ENCODE data around the gene DDIT4. TPM values are rescaled to one million over a fixed set of nuclear protein-coding genes. Genes with fewer than 3 reads are reported as not detected.

DDIT4 gene
- total and polyA plus RNA-seq, 9 of the 15 experiments (the other 6 are each of a cell fraction or from before 2014, with no cell fraction given) = 8.2 to 675 (median 159) TPM

GRCh38 chr10:72309290-72310240 lies 35.8 kb downstream of the DDIT4 start (continued):
- TF ChIP-seq, protein P1, sequence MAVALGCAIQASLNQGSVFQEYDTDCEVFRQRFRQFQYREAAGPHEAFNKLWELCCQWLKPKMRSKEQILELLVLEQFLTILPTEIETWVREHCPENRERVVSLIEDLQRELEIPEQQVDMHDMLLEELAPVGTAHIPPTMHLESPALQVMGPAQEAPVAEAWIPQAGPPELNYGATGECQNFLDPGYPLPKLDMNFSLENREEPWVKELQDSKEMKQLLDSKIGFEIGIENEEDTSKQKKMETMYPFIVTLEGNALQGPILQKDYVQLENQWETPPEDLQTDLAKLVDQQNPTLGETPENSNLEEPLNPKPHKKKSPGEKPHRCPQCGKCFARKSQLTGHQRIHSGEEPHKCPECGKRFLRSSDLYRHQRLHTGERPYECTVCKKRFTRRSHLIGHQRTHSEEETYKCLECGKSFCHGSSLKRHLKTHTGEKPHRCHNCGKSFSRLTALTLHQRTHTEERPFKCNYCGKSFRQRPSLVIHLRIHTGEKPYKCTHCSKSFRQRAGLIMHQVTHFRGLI (CRISPR knock-in tag; IDR thresholded peaks at IDR 0.05) = no peak
- TF ChIP-seq KLF10 (CRISPR knock-in tag; IDR thresholded peaks at IDR 0.05) = no peak
- TF ChIP-seq ZNF133 (CRISPR knock-in tag; IDR thresholded peaks at IDR 0.05) = no peak
- no peak for TF ChIP-seq PHTF2 (CRISPR knock-in tag; IDR thresholded peaks at IDR 0.05)
- no peak for TF ChIP-seq NR2C2 (CRISPR knock-in tag; IDR thresholded peaks at IDR 0.05)
- no peak for TF ChIP-seq NR2C2 (tag; IDR thresholded peaks at IDR 0.05)
- TF ChIP-seq ZSCAN32 (CRISPR knock-in tag; IDR thresholded peaks at IDR 0.05) = no peak
- no peak for TF ChIP-seq RAD21 (CRISPR knock-in tag; conservative IDR thresholded peaks at IDR 0.05 in 1 of 2, IDR thresholded peaks at IDR 0.05 in 1 of 2)
- 0 out of 2 replicates have a peak, but pooled peaks have one; percentile 59 for TF ChIP-seq ZC3H4 (CRISPR knock-in tag; IDR thresholded peaks at IDR 0.05; ENCODE audit: borderline replicate concordance)
- no peak for TF ChIP-seq SLC30A9 (CRISPR knock-in tag; IDR thresholded peaks at IDR 0.05)
- TF ChIP-seq, protein P2, sequence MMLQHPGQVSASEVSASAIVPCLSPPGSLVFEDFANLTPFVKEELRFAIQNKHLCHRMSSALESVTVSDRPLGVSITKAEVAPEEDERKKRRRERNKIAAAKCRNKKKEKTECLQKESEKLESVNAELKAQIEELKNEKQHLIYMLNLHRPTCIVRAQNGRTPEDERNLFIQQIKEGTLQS (IDR thresholded peaks at IDR 0.05) = no peak
- TF ChIP-seq, protein P2 (CRISPR knock-in tag; conservative IDR thresholded peaks at IDR 0.05) = no peak
- TF ChIP-seq ZBTB1 (CRISPR knock-in tag; IDR thresholded peaks at IDR 0.05; ENCODE audit: borderline replicate concordance, low read depth) = no peak
- TF ChIP-seq ZNF263 (CRISPR knock-in tag; IDR thresholded peaks at IDR 0.05; ENCODE audit: borderline replicate concordance) = no peak
- TF ChIP-seq, protein P3, sequence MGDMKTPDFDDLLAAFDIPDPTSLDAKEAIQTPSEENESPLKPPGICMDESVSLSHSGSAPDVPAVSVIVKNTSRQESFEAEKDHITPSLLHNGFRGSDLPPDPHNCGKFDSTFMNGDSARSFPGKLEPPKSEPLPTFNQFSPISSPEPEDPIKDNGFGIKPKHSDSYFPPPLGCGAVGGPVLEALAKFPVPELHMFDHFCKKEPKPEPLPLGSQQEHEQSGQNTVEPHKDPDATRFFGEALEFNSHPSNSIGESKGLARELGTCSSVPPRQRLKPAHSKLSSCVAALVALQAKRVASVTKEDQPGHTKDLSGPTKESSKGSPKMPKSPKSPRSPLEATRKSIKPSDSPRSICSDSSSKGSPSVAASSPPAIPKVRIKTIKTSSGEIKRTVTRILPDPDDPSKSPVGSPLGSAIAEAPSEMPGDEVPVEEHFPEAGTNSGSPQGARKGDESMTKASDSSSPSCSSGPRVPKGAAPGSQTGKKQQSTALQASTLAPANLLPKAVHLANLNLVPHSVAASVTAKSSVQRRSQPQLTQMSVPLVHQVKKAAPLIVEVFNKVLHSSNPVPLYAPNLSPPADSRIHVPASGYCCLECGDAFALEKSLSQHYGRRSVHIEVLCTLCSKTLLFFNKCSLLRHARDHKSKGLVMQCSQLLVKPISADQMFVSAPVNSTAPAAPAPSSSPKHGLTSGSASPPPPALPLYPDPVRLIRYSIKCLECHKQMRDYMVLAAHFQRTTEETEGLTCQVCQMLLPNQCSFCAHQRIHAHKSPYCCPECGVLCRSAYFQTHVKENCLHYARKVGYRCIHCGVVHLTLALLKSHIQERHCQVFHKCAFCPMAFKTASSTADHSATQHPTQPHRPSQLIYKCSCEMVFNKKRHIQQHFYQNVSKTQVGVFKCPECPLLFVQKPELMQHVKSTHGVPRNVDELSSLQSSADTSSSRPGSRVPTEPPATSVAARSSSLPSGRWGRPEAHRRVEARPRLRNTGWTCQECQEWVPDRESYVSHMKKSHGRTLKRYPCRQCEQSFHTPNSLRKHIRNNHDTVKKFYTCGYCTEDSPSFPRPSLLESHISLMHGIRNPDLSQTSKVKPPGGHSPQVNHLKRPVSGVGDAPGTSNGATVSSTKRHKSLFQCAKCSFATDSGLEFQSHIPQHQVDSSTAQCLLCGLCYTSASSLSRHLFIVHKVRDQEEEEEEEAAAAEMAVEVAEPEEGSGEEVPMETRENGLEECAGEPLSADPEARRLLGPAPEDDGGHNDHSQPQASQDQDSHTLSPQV (IDR thresholded peaks at IDR 0.05) = peak; percentile 38
- TF ChIP-seq, protein P4, sequence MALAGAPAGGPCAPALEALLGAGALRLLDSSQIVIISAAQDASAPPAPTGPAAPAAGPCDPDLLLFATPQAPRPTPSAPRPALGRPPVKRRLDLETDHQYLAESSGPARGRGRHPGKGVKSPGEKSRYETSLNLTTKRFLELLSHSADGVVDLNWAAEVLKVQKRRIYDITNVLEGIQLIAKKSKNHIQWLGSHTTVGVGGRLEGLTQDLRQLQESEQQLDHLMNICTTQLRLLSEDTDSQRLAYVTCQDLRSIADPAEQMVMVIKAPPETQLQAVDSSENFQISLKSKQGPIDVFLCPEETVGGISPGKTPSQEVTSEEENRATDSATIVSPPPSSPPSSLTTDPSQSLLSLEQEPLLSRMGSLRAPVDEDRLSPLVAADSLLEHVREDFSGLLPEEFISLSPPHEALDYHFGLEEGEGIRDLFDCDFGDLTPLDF (CRISPR knock-in tag; IDR thresholded peaks at IDR 0.05) = no peak
- no peak for TF ChIP-seq MTA1 (IDR thresholded peaks at IDR 0.05; ENCODE audit: borderline replicate concordance)
- TF ChIP-seq SETDB1 (IDR thresholded peaks at IDR 0.05; ENCODE audit: low read length) = no peak
- no peak for TF ChIP-seq NR2F6 (CRISPR knock-in tag; IDR thresholded peaks at IDR 0.05)
- TF ChIP-seq LARP7 (IDR thresholded peaks at IDR 0.05) = 0 out of 2 replicates have a peak, but pooled peaks have one; percentile 45
- no peak for TF ChIP-seq ZNF717 (CRISPR knock-in tag; IDR thresholded peaks at IDR 0.05)
